ENCODE results near the gene CD83. TPM values are rescaled to one million over a fixed set of nuclear protein-coding genes. Genes with fewer than 3 reads are reported as not detected.

The CD83 gene
- total and polyA plus RNA-seq, 7 experiments from 2014 or later = 1.9 to 113 (median 5.1) TPM

DNA sequence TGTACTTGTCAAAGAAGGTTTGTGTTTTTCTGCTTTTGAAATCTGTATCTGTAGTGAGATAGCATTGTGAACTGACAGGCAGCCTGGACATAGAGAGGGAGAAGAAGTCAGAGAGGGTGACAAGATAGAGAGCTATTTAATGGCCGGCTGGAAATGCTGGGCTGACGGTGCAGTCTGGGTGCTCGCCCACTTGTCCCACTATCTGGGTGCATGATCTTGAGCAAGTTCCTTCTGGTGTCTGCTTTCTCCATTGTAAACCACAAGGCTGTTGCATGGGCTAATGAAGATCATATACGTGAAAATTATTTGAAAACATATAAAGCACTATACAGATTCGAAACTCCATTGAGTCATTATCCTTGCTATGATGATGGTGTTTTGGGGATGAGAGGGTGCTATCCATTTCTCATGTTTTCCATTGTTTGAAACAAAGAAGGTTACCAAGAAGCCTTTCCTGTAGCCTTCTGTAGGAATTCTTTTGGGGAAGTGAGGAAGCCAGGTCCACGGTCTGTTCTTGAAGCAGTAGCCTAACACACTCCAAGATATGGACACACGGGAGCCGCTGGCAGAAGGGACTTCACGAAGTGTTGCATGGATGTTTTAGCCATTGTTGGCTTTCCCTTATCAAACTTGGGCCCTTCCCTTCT lies 18.4 kb downstream of the CD83 start:
- Histone ChIP-seq H3K27ac (ENCODE audit: low read depth, low read length) (no peak overlapping the region), H3K4me1 (ENCODE audit: control insufficient read depth in 2 of 2, insufficient read depth in 2 of 2, low read length in 2 of 2) (no peaks in the 10 kb centered on the region), H3K4me3 (ENCODE audit: low read length) (no peak overlapping the region), H3K36me3 (ENCODE audit: control insufficient read depth in 2 of 3, insufficient read depth in 3 of 3, low read length in 3 of 3) (peaks cover 0 to 37% (median 0%) of the 10 kb centered on the region in 3 experiments), H3K27me3 (ENCODE audit: control insufficient read depth in 2 of 2, insufficient read depth in 2 of 2, low read length in 2 of 2) (no peaks in the 10 kb centered on the region), H3K9me3 (ENCODE audit: control insufficient read depth in 2 of 3, low read length in 3 of 3) (no peaks in the 10 kb centered on the region)
- intact Hi-C loops (cut with micrococcal nuclease) = no loop called here
- ATAC-seq = peak; percentile 17
- H3K9me3 Mint-ChIP-seq = peaks cover 0 to 2% (median 0%) of the 10 kb centered on the region in 11 donors
- H3K4me3 Mint-ChIP-seq = no peak overlapping the region
- POLR2A ChIA-PET = no interaction called here
- no peak for DNase-seq
- CTCF ChIA-PET = no interaction called here
- peaks cover 6 to 52% (median 28%) of the 10 kb centered on the region in 5 donors for H3K36me3 Mint-ChIP-seq
- H3K27me3 Mint-ChIP-seq = no peaks in the 10 kb centered on the region
- H3K27ac Mint-ChIP-seq = no peak overlapping the region
- no peaks in the 10 kb centered on the region for H3K4me1 Mint-ChIP-seq

- no peak overlapping the region for H3K4me3 Mint-ChIP-seq
- Histone ChIP-seq H3K36me3 (ENCODE audit: control insufficient read depth in 2 of 3, insufficient read depth in 3 of 3, low read length in 3 of 3) (peaks cover 0 to 22% (median 0%) of the 10 kb centered on the region in 3 experiments), H3K4me1 (ENCODE audit: control insufficient read depth in 2 of 2, insufficient read depth in 2 of 2, low read length in 2 of 2) (no peaks in the 10 kb centered on the region), H3K27me3 (ENCODE audit: control insufficient read depth in 2 of 2, insufficient read depth in 2 of 2, low read length in 2 of 2) (no peaks in the 10 kb centered on the region), H3K27ac (ENCODE audit: low read depth, low read length) (no peak overlapping the region), H3K9me3 (ENCODE audit: control insufficient read depth in 2 of 3, low read length in 3 of 3) (no peaks in the 10 kb centered on the region), H3K4me3 (ENCODE audit: low read length) (no peak overlapping the region)
- DNase-seq (no peak), ATAC-seq (no peak)
- ChIA-PET CTCF (interaction anchor here (1.5 to 2.1 kb wide), 2 partner anchors 10 to 92 kb away, joined by 4 to 8 read pairs; no protein-coding TSS in a partner anchor), POLR2A (no interaction called here)
- H3K9me3 Mint-ChIP-seq = peaks cover 0 to 2% (median 0%) of the 10 kb centered on the region in 11 donors
- H3K36me3 Mint-ChIP-seq = peaks cover 6 to 27% (median 15%) of the 10 kb centered on the region in 5 donors
- no peak overlapping the region for H3K27ac Mint-ChIP-seq
- no peaks in the 10 kb centered on the region for H3K4me1 Mint-ChIP-seq
- H3K27me3 Mint-ChIP-seq = no peaks in the 10 kb centered on the region
- intact Hi-C loops (cut with micrococcal nuclease) = no loop called here
These were observed 21.2 kb downstream of the CD83 start for GRCh38 chr6:14138701-14139215.

DNA sequence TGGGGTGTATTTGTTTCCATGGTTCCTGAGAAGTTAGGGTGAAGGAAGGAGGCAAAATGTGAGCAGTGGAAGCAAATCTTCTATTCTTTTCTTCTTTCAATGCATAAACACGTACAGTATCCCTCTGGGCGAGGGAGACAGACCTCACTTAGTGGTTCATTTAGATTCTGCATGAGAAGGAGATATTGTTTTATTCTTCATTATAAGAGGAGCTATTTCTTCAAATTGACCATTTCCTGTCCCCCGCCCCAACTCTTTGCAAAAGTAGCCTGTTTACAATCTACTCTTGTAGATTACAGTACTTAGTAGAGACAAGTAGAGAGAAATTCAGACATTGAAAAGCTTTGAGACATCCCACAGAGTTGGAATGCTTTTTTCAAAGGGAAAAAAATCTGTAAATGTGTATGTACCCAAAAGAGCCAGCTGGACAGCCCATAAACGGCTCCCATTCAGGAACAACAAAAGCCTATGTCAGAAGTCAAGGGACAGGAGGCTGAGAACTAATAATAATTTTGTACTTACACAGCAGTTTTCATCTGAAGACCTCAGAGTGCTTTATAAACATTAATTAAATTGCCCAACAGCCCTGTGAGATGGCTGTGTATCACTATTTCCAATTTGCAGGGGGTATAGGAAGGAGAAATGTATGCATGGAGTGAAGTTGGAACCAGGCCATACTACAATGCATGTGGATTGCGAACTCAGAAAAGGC lies 23.9 kb downstream of the CD83 start:
- Mint-ChIP-seq H3K27ac (no peak overlapping the region), H3K9me3 (no peaks in the 10 kb centered on the region), H3K4me3 (no peak overlapping the region), H3K27me3 (no peaks in the 10 kb centered on the region), H3K4me1 (peaks cover 0 to 6% (median 0%) of the 10 kb centered on the region in 7 donors), H3K36me3 (peaks cover 0 to 3% (median 0%) of the 10 kb centered on the region in 5 donors)
- ChIA-PET CTCF (interaction anchor here (0.5 to 1.2 kb wide), 2 partner anchors 66 to 76 kb away, joined by 3 read pairs; no protein-coding TSS in a partner anchor), POLR2A (no interaction called here)
- no peaks in the 10 kb centered on the region for H3K36me3 ChIP-seq (ENCODE audit: control insufficient read depth in 2 of 3, insufficient read depth in 3 of 3, low read length in 3 of 3)
- no peak overlapping the region for H3K27ac ChIP-seq (ENCODE audit: low read depth, low read length)
- H3K4me3 ChIP-seq (ENCODE audit: low read length) = no peak overlapping the region
- H3K27me3 ChIP-seq (ENCODE audit: control insufficient read depth in 2 of 2, insufficient read depth in 2 of 2, low read length in 2 of 2) = no peaks in the 10 kb centered on the region
- DNase-seq (no peak), ATAC-seq (no peak)
- H3K4me1 ChIP-seq (ENCODE audit: control insufficient read depth in 2 of 2, insufficient read depth in 2 of 2, low read length in 2 of 2) = no peaks in the 10 kb centered on the region
- intact Hi-C loops (cut with micrococcal nuclease) = loop anchor here in 1 of 2 donors (5.0 kb wide), 2 partner anchors 74 to 344 kb away; no protein-coding TSS in a partner anchor
- H3K9me3 ChIP-seq (ENCODE audit: control insufficient read depth in 2 of 3, low read length in 3 of 3) = no peaks in the 10 kb centered on the region

GRCh38 chr6:14142063-14142450 lies 24.5 kb downstream of the CD83 start:
- peaks cover 0 to 6% (median 0%) of the 10 kb centered on the region in 7 donors for H3K4me1 Mint-ChIP-seq
- peak overlapping the region in 2 of 9 donors; percentile 6 to 22 for H3K27ac Mint-ChIP-seq
- H3K27ac ChIP-seq (ENCODE audit: low read depth, low read length) = no peak overlapping the region
- no peaks in the 10 kb centered on the region for H3K9me3 Mint-ChIP-seq
- intact Hi-C loops (cut with micrococcal nuclease) = loop anchor here in 1 of 2 donors (5.0 kb wide), 2 partner anchors 75 to 345 kb away; no protein-coding TSS in a partner anchor
- CTCF ChIA-PET = no interaction called here
- POLR2A ChIA-PET = no interaction called here
- no peak overlapping the region for H3K4me3 Mint-ChIP-seq
- H3K36me3 Mint-ChIP-seq = peaks cover 0 to 3% (median 0%) of the 10 kb centered on the region in 5 donors
- DNase-seq = no peak
- H3K4me3 ChIP-seq (ENCODE audit: low read length) = no peak overlapping the region
- no peak for ATAC-seq
- no peaks in the 10 kb centered on the region for H3K4me1 ChIP-seq (ENCODE audit: control insufficient read depth in 2 of 2, insufficient read depth in 2 of 2, low read length in 2 of 2)
- H3K36me3 ChIP-seq (ENCODE audit: control insufficient read depth in 2 of 3, insufficient read depth in 3 of 3, low read length in 3 of 3) = no peaks in the 10 kb centered on the region
- H3K27me3 ChIP-seq (ENCODE audit: control insufficient read depth in 2 of 2, insufficient read depth in 2 of 2, low read length in 2 of 2) = no peaks in the 10 kb centered on the region
- H3K9me3 ChIP-seq (ENCODE audit: control insufficient read depth in 2 of 3, low read length in 3 of 3) = no peaks in the 10 kb centered on the region
- H3K27me3 Mint-ChIP-seq = no peaks in the 10 kb centered on the region

GRCh38 chr6:14142511-14143223 lies 25.1 kb downstream of the CD83 start:
- no peaks in the 10 kb centered on the region for H3K4me1 ChIP-seq (ENCODE audit: control insufficient read depth in 2 of 2, insufficient read depth in 2 of 2, low read length in 2 of 2)

GRCh38 chr6:14143305-14143704 lies 25.7 kb downstream of the CD83 start:
- POLR2A ChIA-PET = no interaction called here
- H3K36me3 ChIP-seq (ENCODE audit: control insufficient read depth in 2 of 3, insufficient read depth in 3 of 3, low read length in 3 of 3) = no peaks in the 10 kb centered on the region
- peaks cover 0 to 6% (median 0%) of the 10 kb centered on the region in 7 donors for H3K4me1 Mint-ChIP-seq
- no peaks in the 10 kb centered on the region for H3K9me3 ChIP-seq (ENCODE audit: control insufficient read depth in 2 of 3, low read length in 3 of 3)
- H3K27ac Mint-ChIP-seq = peak overlapping the region in 1 of 9 donors; percentile 21
- H3K4me3 Mint-ChIP-seq = no peak overlapping the region
- ATAC-seq = no peak
- H3K27me3 ChIP-seq (ENCODE audit: control insufficient read depth in 2 of 2, insufficient read depth in 2 of 2, low read length in 2 of 2) = no peaks in the 10 kb centered on the region
- intact Hi-C loops (cut with micrococcal nuclease) = loop anchor here in 1 of 2 donors (5.0 kb wide), 2 partner anchors 76 to 346 kb away; no protein-coding TSS in a partner anchor
- no peak overlapping the region for H3K27ac ChIP-seq (ENCODE audit: low read depth, low read length)
- DNase-seq = no peak
- peaks cover 0 to 3% (median 0%) of the 10 kb centered on the region in 5 donors for H3K36me3 Mint-ChIP-seq
- no peaks in the 10 kb centered on the region for H3K9me3 Mint-ChIP-seq
- no peaks in the 10 kb centered on the region for H3K4me1 ChIP-seq (ENCODE audit: control insufficient read depth in 2 of 2, insufficient read depth in 2 of 2, low read length in 2 of 2)
- H3K27me3 Mint-ChIP-seq = no peaks in the 10 kb centered on the region
- CTCF ChIA-PET = interaction anchor here (1.3 kb wide), 1 partner anchor 235 kb away, joined by 6 read pairs; no protein-coding TSS in a partner anchor
- H3K4me3 ChIP-seq (ENCODE audit: low read length) = no peak overlapping the region

More at GRCh38 chr6:14142511-14143223, 25.1 kb downstream of the CD83 start:
- DNase-seq (no peak), ATAC-seq (no peak)
- H3K4me3 ChIP-seq (ENCODE audit: low read length) = no peak overlapping the region
- ChIA-PET POLR2A (no interaction called here), CTCF (no interaction called here)
- intact Hi-C loops (cut with micrococcal nuclease) = loop anchor here in 1 of 2 donors (5.0 kb wide), 2 partner anchors 75 to 345 kb away; no protein-coding TSS in a partner anchor
- H3K27me3 Mint-ChIP-seq = no peaks in the 10 kb centered on the region
- H3K36me3 Mint-ChIP-seq = peaks cover 0 to 3% (median 0%) of the 10 kb centered on the region in 5 donors
- no peaks in the 10 kb centered on the region for H3K9me3 Mint-ChIP-seq
- H3K36me3 ChIP-seq (ENCODE audit: control insufficient read depth in 2 of 3, insufficient read depth in 3 of 3, low read length in 3 of 3) = no peaks in the 10 kb centered on the region
- no peak overlapping the region for H3K4me3 Mint-ChIP-seq
- peak overlapping the region in 1 of 9 donors; percentile 6 for H3K27ac Mint-ChIP-seq
- no peaks in the 10 kb centered on the region for H3K9me3 ChIP-seq (ENCODE audit: control insufficient read depth in 2 of 3, low read length in 3 of 3)
- peaks cover 0 to 6% (median 0%) of the 10 kb centered on the region in 7 donors for H3K4me1 Mint-ChIP-seq
- H3K27me3 ChIP-seq (ENCODE audit: control insufficient read depth in 2 of 2, insufficient read depth in 2 of 2, low read length in 2 of 2) = no peaks in the 10 kb centered on the region
- no peak overlapping the region for H3K27ac ChIP-seq (ENCODE audit: low read depth, low read length)

Data from naive thymus-derived CD4-positive, alpha-beta T cell (primary cell).